K562 (cell line): Measurements from ENCODE around the gene HCN3. TPM values are rescaled to one million over a fixed set of nuclear protein-coding genes. Genes with fewer than 3 reads are reported as not detected.

Experiments used
- EGR1 ChIP-seq: fragments of 450-650 bp; conservative IDR thresholded peaks from 2 replicates; pipeline ENCODE4 v1.6.1; 2017; ENCODE audit warnings: mild to moderate bottlenecking
- KLF1 ChIP-seq: fragments of 450-650 bp; IDR thresholded peaks from 2 replicates; pipeline ENCODE4 v1.6.1; 2016; ENCODE audit warnings: missing genetic modification characterization, missing compliant biosample characterization
- POLR2G ChIP-seq: fragments of 200-400 bp; formaldehyde crosslinking; IDR thresholded peaks from 2 replicates; pipeline ENCODE4 v1.6.1; 2017; ENCODE audit warnings: low read depth, mild to moderate bottlenecking, antibody characterized with exemption, low read length, moderate library complexity
- SAP30 ChIP-seq: fragments of 200-600 bp; sonication (generic); IDR thresholded peaks from 2 replicates; pipeline ENCODE4 v1.6.1; 2012; ENCODE audit warnings: borderline replicate concordance, low read depth, mild to moderate bottlenecking, moderate library complexity, low read length, control low read depth, inconsistent platforms; ENCODE audit not compliant: insufficient read depth, poor library complexity, severe bottlenecking
- SIN3A ChIP-seq, 2 experiments: fragments of 150-350 bp in 1 of 2; IDR thresholded peaks; 2 replicates each; pipeline ENCODE4 v1.6.1; 2011 to 2016; ENCODE audit warnings: borderline replicate concordance in 2 of 2, low read depth in 2 of 2, low read length in 2 of 2, mild to moderate bottlenecking in 2 of 2, moderate library complexity in 2 of 2; ENCODE audit not compliant: control insufficient read depth in 1 of 2
- TAF1 ChIP-seq: IDR thresholded peaks from 2 replicates; pipeline ENCODE4 v1.6.1; 2011; ENCODE audit warnings: mild to moderate bottlenecking, low read length, moderate library complexity; ENCODE audit not compliant: insufficient read depth, control insufficient read depth, severe bottlenecking; ENCODE audit errors: extremely low read depth
- TEAD4 ChIP-seq, 2 experiments: sonication (generic) in 1 of 2; formaldehyde crosslinking in 1 of 2; IDR thresholded peaks; 2 replicates each; pipeline versions ENCODE4 v1.6.1 to v1.8.0; 2012 to 2022; ENCODE audit warnings: borderline replicate concordance in 1 of 2, inconsistent platforms in 1 of 2, low read length in 1 of 2, mild to moderate bottlenecking in 1 of 2, missing genetic modification reagents in 1 of 2
- YY1 ChIP-seq, 3 experiments: IDR thresholded peaks; 2 replicates each; pipeline ENCODE4 v1.6.1; 2011; ENCODE audit warnings: low read length in 2 of 3, mild to moderate bottlenecking in 2 of 3, moderate library complexity in 2 of 3, borderline replicate concordance in 1 of 3, control low read depth in 1 of 3, low read depth in 1 of 3; ENCODE audit not compliant: insufficient read depth in 3 of 3, insufficient replicate concordance in 2 of 3, control insufficient read depth in 1 of 3, insufficient read length in 1 of 3; ENCODE audit errors: extremely low read depth in 1 of 3
- ZNF263 ChIP-seq: sonication (generic); formaldehyde crosslinking; IDR thresholded peaks from 2 replicates; pipeline ENCODE4 v1.8.0; 2022; ENCODE audit warnings: mild to moderate bottlenecking, missing genetic modification reagents, borderline replicate concordance
- polyA plus RNA-seq, 8 experiments: library from polyadenylated mRNA; depleted of rRNA in 4 of 8; stranded (reverse) in 5 of 8; unstranded in 3 of 8; fragments of >200 nt; fragmentation: Nextera tagmentation in 2 of 8; fragmentation: Illumina TruSeq in 1 of 8; extraction: Ambion mirVana in 2 of 8; extraction: Trizol in 1 of 8; gene quantifications; 2 replicates each; pipeline versions ENCODE4 v1.2.1 to v1.2.3, GENCODE V29; 2011 to 2014; ENCODE audit warnings: inconsistent platforms in 1 of 8, missing spikeins in 1 of 8
- total RNA-seq, 7 experiments: library from RNA; depleted of rRNA in 6 of 7; stranded (reverse); fragments of >200 nt in 6 of 7; fragmentation: Illumina TruSeq in 2 of 7; extraction: Trizol in 2 of 7; gene quantifications; 2 replicates each; pipeline versions ENCODE4 v1.2.1 to v1.2.3, GENCODE V29; 2011 to 2021; ENCODE audit warnings: low replicate concordance in 1 of 7

The HCN3 gene
- total and polyA plus RNA-seq, 9 of the 15 experiments (the other 6 are each of a cell fraction or from before 2014, with no cell fraction given) = 0.91 to 9.7 (median 3.9) TPM

GRCh38 chr1:155309423-155310021 lies 32.3 kb downstream of the HCN3 start (continued):
- TF ChIP-seq YY1 (IDR thresholded peaks at IDR 0.05; ENCODE audit: borderline replicate concordance in 1 of 3, control insufficient read depth in 1 of 3, extremely low read depth in 1 of 3, insufficient read depth in 3 of 3, insufficient read length in 1 of 3, insufficient replicate concordance in 2 of 3, low read depth in 1 of 3, low read length in 2 of 3) (peak in 1 of 3 experiments; percentile 79), TAF1 (peak; percentile 9), EGR1 (peak; percentile 63), SIN3A (IDR thresholded peaks at IDR 0.05; ENCODE audit: borderline replicate concordance in 2 of 2, control insufficient read depth in 1 of 2, low read depth in 2 of 2, low read length in 2 of 2) (0 out of 4 replicates have a peak, but pooled peaks of 1 of the 2 experiments have one; percentile 6), POLR2G (peak; percentile 43), ZNF263 (CRISPR knock-in tag) (no peak), TEAD4 (IDR thresholded peaks at IDR 0.05; ENCODE audit: low read length) (peak; percentile 73), TEAD4 (CRISPR knock-in tag; IDR thresholded peaks at IDR 0.05; ENCODE audit: borderline replicate concordance) (no peak), SAP30 (peak; percentile 3), KLF1 (tag) (peak; percentile 85)
